Limb (tissue), 2 donors: ENCODE data around the gene PSMD7.
"Not testable (repeated sequence)": the region's sequence is repeated elsewhere in the genome, so short reads cannot be mapped to it uniquely, and the experiment has no call there.

Experiments
- DNase-seq, 2 donors: peaks; one replicate each; pipeline ENCODE4 v3.0.0-alpha.2; 2016; ENCODE audit errors: extremely low spot score in 2 of 2

Gene PSMD7

DNA sequence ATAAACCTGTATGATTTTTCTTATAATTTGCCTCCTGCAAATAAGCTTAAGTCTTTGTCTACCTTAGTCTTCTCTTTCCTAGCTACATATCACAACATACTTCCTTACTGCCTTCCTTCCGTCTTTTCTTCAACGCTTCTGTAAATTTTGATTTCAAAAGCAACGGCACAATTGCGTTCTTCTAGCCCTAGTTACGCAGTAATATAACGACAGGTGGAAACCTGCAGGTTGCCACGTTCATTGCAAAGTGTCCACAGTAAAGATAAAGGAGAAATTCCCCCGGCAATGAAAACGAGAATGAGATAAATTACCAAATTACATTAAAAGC is 546 bp upstream of the PSMD7 start:
- DNase-seq = no peak

GRCh38 chr16:74297145-74297665 is 591 bp downstream of the PSMD7 start:
- DNase-seq = no peak

- no peak for DNase-seq
Measured at GRCh38 chr16:74298104-74298503, 1.5 kb downstream of the PSMD7 start.

GRCh38 chr16:74302341-74302740 is 5.7 kb downstream of the PSMD7 start:
- DNase-seq = no peak

DNA sequence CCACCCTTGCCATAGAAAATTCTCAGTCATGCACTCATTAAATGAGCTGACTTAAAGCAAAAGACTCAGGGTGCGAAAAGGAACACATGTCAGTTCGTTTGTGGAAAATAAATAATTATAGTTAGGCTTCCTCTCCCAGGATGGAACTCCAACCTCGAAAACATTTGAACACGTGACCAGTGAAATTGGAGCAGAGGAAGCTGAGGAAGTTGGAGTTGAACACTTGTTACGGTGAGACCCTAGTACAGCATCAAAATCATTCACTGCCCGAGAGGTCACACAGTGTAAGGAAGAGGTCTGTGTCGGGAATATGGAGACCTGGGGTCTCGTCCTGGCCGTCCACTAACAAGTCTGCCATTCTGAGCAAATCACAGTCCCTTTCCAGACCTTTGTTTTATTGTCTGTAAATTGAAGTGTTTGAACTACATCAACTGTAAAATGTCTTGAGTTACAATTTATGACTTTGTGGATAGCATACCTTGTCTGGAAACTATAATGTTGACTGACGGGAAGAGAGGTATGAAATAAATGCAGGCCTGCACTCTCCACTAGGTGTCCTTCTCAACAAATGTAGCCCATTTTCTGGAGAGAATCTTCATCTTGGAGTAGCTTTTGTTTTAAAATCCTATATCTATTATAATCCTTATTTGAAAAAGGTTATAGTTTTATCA is 7.7 kb downstream of the PSMD7 start:
- DNase-seq = no peak

GRCh38 chr16:74304835-74305176 is 8.2 kb downstream of the PSMD7 start:
- DNase-seq = no peak

- DNase-seq = no peak
Measured at GRCh38 chr16:74305281-74305680, 8.7 kb downstream of the PSMD7 start.

GRCh38 chr16:74305978-74306784 is 9.6 kb downstream of the PSMD7 start:
- no peak for DNase-seq

GRCh38 chr16:74307383-74307782 is 10.8 kb downstream of the PSMD7 start:
- no peak for DNase-seq

DNA sequence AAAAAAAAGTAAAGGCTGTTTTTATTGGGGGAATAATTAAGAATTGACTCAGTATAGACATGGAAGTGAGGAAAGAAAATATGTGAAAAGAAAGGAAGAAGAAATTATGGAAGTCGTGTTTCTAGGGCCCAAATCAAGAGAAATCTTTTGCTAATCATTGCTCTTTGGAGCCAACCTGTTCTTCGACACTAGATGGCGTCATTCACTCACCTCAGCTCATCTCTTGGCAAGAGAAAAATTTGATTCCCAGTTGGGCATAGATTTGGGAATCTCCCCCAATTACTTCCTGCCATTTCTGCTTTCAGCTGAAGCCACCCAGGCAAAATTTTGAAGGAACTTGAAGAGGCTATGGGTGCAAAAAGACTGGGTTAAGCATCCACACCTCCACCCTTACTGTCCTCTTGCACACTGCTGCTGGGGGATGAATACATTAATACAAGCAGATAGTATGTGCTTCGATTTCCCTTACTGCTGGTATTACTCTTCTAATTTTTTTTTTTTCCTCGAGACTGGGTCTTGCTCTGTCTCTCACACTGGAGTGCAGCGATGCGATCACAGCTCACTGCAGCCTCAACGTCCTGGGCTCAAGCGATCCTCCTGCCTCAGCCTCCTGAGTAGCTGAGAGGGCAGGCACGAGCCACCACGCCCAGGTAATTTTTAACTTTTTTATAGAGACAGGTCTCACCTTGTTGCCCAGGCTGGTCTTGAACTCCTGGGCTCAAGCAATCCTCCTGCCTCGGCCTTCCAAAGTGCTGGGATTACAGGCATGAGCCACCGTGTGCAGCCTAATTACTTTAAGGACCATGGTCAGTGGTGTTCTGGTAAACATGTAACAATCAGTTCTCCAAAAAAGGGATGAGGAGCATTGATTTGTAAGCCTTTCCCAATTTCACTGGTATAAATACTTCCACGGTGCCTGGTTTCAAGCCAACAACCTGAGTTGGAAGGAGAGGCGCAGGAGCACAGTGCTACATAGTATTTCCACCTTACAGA is 13.5 kb downstream of the PSMD7 start:
- DNase-seq = peak in 1 of 2 donors; percentile 44

GRCh38 chr16:74315059-74315458 is 18.4 kb downstream of the PSMD7 start:
- DNase-seq = no peak

- DNase-seq = no peak
Measured at GRCh38 chr16:74320707-74321106, 24.1 kb downstream of the PSMD7 start.

DNA sequence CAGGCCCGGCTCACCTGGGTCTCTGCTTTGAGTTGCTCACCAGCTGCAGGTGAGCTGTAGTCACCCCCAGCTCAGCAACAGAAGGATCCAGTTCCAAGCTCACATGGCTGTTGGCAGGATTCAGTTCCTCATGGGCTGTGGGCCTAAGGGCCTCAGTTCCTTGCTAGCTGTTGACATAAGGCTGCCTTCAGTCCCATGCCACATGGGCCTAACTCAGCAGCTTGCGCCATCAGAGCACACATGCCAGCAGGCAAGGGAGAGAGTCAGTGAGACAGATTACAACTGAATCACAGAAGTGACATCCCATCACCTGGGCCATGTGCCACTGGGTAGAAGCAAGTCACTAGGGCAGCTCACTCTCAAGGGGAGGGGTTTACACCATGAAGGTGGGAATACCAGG is 24.7 kb downstream of the PSMD7 start:
- no peak for DNase-seq

DNA sequence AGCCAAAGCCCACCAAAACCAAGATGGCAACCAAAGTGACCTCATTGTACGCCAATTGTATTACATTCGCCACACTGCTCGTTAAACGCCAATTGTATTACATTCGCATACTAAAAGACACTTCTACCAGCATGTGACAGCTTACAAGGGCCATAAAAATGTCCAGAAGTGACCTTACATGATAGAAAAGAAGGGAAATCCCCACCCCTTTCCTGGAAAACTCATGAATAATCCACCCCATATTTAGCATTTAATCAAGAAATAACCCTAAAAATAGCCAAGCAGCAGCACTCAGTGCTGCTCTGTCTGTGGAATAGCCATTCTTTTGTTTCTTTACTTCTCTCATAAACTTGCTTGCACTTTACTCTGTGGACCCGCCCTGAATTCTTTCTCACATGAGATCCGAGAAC is 25.7 kb downstream of the PSMD7 start:
- DNase-seq = no peak

DNA sequence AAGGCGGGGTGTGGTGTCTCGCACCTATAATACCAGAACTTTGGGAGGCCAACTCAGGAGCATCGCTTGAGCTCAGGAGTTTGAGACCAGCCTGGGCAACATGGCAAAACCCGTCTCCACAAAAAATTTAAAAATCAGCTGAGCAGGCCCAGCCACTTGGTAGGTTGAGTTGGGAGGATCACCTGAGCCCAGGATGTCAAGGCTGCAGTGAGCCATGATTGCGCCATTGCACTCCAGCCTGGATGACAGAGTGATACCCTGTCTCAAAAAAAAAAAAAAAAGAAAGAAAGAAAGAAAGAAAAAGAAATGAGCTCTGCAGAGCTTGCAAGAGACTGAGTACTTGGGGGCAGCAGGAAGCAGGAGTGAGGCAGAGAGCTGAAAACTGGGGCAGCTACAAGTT is 28.2 kb downstream of the PSMD7 start:
- DNase-seq = not testable (repeated sequence)

DNA sequence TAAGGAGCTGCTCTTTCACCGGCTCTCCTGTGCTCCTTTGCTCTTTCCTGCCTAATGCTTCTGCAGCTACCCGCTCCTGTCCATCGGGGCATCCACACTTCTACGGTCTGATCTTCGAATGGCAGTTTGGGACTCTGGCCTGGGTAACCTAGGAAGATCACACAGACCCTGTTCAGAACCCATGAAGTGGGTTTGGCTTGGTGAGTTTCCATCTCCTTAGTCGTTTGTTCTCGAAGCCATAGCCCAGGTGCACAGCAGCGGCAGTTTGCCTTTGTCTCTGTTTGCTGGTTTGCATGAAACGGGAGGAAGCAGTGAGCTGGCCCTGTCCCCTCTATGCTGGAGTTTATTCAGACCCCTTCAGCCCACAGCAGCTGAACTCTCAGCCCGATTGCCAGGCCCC is 29.0 kb downstream of the PSMD7 start:
- DNase-seq = no peak

DNA sequence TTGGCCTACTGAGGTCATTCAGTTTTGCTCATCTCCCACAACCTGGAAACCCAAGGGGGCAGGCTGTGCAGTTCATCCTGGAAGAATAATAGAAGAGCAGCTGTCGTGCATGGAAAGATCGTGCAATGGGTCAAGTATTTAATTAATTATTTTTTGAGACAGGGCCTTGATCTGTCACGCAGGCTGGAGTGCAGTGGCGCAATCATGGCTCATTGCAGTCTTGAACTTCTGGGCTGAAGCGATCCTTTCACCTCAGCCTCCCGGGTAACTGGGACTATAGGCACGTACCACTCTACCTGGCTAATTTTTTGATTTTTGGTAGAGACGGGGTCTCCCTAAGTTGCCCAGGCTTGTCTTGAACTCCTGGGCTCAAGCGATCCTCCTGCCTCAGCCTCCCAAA is 31.7 kb downstream of the PSMD7 start:
- DNase-seq = not testable (repeated sequence)

DNA sequence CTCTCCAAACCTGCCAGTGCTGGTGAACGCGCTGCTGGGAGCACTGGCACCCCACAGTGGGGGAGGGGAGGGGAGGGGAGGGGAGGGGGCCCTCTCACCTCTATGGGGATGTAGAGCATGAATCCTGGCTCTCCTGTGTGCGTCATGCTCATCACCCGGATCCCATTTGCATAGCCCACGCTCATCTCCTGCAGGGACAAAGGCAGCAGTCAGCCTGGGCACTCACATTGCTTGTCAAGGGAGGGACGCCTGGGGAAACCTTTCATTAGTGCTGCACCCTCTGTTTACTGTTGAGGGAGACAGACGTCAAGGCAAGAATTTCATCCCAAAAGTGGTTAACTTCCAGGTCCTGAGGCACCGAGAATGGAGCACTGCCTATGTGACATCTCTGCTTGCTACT is 35.9 kb downstream of the PSMD7 start:
- not testable (repeated sequence) for DNase-seq

DNA sequence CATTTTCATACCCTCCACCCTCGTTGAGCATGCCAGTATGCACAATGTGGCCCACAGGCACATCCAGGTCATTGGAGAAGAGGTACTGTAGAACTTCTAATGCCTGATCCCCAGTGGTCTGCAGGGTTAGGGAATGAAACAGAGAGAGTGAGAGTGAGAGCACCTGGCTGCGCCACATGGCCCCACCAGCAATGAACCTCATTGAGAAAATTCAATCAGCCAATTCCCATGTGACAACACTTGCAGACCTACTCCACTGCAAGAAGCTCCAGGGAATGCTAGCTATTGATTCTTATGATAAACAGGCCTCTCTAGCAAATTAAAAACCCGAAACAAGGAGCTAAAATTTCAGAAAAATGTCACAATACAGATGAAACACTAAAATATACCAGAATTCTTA is 40.9 kb downstream of the PSMD7 start:
- DNase-seq = not testable (repeated sequence)

DNA sequence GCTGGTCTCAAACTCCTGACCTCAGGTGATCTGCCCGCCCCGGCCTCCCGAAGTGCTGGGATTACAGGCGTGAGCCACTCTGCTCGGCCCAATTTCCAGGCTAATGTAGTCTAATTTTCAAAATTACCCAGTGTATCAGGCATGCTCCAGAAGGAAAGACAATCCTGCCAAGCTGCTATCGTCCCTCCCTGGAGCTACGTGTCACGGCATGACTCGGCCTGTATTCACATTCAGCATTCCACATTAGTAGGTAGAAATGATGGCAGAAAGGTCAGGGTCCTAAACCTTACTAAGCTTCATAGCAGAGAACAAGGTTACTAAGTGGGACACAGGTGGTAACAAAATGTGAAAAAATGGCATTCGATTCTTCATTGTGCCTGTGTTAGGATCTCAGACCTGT is 42.6 kb downstream of the PSMD7 start:
- DNase-seq = not testable (repeated sequence)

DNA sequence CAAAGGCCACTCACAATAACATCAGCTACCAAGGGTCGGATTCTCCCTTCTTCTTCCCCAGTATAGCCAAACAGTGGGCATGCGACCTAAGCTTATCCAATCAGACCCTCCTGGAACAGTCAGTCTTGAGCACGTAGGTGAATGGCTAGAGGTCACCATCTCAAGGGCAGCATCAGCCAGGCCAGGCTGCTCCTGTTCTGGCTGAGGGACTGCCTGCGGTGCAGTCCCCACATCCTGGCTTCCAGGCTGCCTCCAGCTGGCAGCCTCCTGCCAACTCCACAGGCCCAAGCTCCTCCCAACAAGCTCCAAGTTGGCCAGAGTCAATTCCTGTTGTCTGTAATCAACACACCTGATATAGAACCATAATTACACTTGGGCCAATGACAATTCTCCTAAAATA is 56.4 kb downstream of the PSMD7 start:
- DNase-seq = not testable (repeated sequence)
